Stimulated activated CD8-positive, alpha-beta memory T cell treated with anti-CD3 and anti-CD28 coated beads, Interleukin-12 subunit alpha, Interleukin-12 subunit beta, amount 100 ng/mL, for 4 hours (primary cell): ENCODE measurements around the gene TCP10L.
A peak's percentile ranks its signal among the peaks of the same experiment; 100 is the strongest.
"Not testable (repeated sequence)": the region's sequence is repeated elsewhere in the genome, so short reads cannot be mapped to it uniquely, and the experiment has no call there.

Source experiments
- DNase-seq: peaks from one replicate; pipeline ENCODE4 v3.0.0-alpha.2; 2020; ENCODE audit warnings: low read depth

The TCP10L gene

GRCh38 chr21:32554832-32555638 lies 30.3 kb downstream of the TCP10L start:
- DNase-seq, result no peak

GRCh38 chr21:32549886-32550285 lies 35.4 kb downstream of the TCP10L start:
- DNase-seq, result no peak

- no peak for DNase-seq
These were observed 35.9 kb downstream of the TCP10L start for GRCh38 chr21:32549440-32549839.

- no peak for DNase-seq
These were observed 36.3 kb downstream of the TCP10L start for GRCh38 chr21:32548978-32549377.

GRCh38 chr21:32547018-32547417 lies 38.3 kb downstream of the TCP10L start:
- no peak for DNase-seq

GRCh38 chr21:32545948-32546441 lies 39.3 kb downstream of the TCP10L start:
- no peak for DNase-seq

- DNase-seq, result no peak
These were observed 40.6 kb downstream of the TCP10L start for GRCh38 chr21:32544697-32545096.

GRCh38 chr21:32543975-32544374 lies 41.3 kb downstream of the TCP10L start:
- DNase-seq, result no peak

GRCh38 chr21:32543056-32543455 lies 42.3 kb downstream of the TCP10L start:
- DNase-seq, result not testable (repeated sequence)

- DNase-seq, result no peak
These were observed 45.9 kb downstream of the TCP10L start for GRCh38 chr21:32539378-32539777.

GRCh38 chr21:32538147-32538792 lies 47.1 kb downstream of the TCP10L start:
- peak; percentile 10 for DNase-seq

- DNase-seq, result no peak
These were observed 47.8 kb downstream of the TCP10L start for GRCh38 chr21:32537569-32537881.

- DNase-seq, result no peak
These were observed 49.7 kb downstream of the TCP10L start for GRCh38 chr21:32535612-32536011.

- no peak for DNase-seq
These were observed 51.2 kb downstream of the TCP10L start for GRCh38 chr21:32534113-32534512.

GRCh38 chr21:32533611-32534010 lies 51.7 kb downstream of the TCP10L start:
- no peak for DNase-seq

- DNase-seq, result no peak
These were observed 52.3 kb downstream of the TCP10L start for GRCh38 chr21:32533053-32533452.

- DNase-seq, result no peak
These were observed 52.7 kb downstream of the TCP10L start for GRCh38 chr21:32532636-32533035.

GRCh38 chr21:32531561-32531960 lies 53.8 kb downstream of the TCP10L start:
- DNase-seq, result not testable (repeated sequence)

GRCh38 chr21:32530809-32531208 lies 54.5 kb downstream of the TCP10L start:
- DNase-seq, result not testable (repeated sequence)

GRCh38 chr21:32529679-32530078 lies 55.6 kb downstream of the TCP10L start:
- no peak for DNase-seq

- DNase-seq, result no peak
These were observed 60.0 kb downstream of the TCP10L start for GRCh38 chr21:32525282-32525681.

- no peak for DNase-seq
These were observed 61.2 kb downstream of the TCP10L start for GRCh38 chr21:32523988-32524719.
